ENCODE measurements around the gene CETN3.

DNA sequence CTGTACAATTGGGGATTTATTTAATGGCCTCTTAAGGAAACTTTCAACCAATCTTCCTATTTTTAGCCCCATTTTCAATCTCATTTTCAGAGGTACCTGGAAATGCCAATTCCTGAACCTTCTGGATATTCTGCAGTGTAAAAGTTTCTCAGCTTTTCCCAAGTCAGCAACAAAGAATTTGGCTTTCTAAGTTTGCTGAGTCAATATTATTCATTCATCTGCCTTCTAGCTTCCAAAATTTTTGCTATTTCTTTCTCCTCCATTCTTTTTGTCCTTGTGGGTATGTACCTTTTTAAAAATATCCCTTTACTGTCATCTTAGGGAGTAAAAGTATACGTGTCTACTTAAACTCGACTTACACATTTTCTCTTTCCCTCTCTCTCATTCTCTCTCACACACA, 25.7 kb downstream of the CETN3 start:
- 0 out of 4 replicates have a peak, but pooled peaks of 1 of the 2 experiments have one; percentile 4 for TF ChIP-seq CTCF (conservative IDR thresholded peaks at IDR 0.05; ENCODE audit: low read depth in 2 of 2)
- TF ChIP-seq CREB1 (CRISPR knock-in tag; IDR thresholded peaks at IDR 0.05; ENCODE audit: low read depth) = no peak
- TF ChIP-seq, protein P1, sequence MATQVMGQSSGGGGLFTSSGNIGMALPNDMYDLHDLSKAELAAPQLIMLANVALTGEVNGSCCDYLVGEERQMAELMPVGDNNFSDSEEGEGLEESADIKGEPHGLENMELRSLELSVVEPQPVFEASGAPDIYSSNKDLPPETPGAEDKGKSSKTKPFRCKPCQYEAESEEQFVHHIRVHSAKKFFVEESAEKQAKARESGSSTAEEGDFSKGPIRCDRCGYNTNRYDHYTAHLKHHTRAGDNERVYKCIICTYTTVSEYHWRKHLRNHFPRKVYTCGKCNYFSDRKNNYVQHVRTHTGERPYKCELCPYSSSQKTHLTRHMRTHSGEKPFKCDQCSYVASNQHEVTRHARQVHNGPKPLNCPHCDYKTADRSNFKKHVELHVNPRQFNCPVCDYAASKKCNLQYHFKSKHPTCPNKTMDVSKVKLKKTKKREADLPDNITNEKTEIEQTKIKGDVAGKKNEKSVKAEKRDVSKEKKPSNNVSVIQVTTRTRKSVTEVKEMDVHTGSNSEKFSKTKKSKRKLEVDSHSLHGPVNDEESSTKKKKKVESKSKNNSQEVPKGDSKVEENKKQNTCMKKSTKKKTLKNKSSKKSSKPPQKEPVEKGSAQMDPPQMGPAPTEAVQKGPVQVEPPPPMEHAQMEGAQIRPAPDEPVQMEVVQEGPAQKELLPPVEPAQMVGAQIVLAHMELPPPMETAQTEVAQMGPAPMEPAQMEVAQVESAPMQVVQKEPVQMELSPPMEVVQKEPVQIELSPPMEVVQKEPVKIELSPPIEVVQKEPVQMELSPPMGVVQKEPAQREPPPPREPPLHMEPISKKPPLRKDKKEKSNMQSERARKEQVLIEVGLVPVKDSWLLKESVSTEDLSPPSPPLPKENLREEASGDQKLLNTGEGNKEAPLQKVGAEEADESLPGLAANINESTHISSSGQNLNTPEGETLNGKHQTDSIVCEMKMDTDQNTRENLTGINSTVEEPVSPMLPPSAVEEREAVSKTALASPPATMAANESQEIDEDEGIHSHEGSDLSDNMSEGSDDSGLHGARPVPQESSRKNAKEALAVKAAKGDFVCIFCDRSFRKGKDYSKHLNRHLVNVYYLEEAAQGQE (IDR thresholded peaks at IDR 0.05; ENCODE audit: unreplicated experiment) = no peak
- no peak for TF ChIP-seq POLR2AphosphoS5 (IDR thresholded peaks at IDR 0.05; ENCODE audit: low read depth)
- TF ChIP-seq EZH2 (IDR thresholded peaks at IDR 0.05; ENCODE audit: low read depth, unreplicated experiment) = no peak
- no peak for TF ChIP-seq EZH2phosphoT487 (IDR thresholded peaks at IDR 0.05; ENCODE audit: unreplicated experiment)
- TF ChIP-seq ZNF331 (CRISPR knock-in tag; IDR thresholded peaks at IDR 0.05; ENCODE audit: low read depth) = no peak
- TF ChIP-seq JUNB (IDR thresholded peaks at IDR 0.05; ENCODE audit: unreplicated experiment) = no peak
- TF ChIP-seq ETS1 (IDR thresholded peaks at IDR 0.05) = no peak

Data from GM23338 (cell line).